Bronchus fibroblast of lung (primary cell): ENCODE data around the gene SPEG. TPM values are rescaled to one million over a fixed set of nuclear protein-coding genes. Genes with fewer than 3 reads are reported as not detected.

Experiments
- total RNA-seq: library from RNA; depleted of rRNA; stranded (reverse); fragments of >200 nt; gene quantifications from 2 replicates; pipeline ENCODE4 v1.2.3, GENCODE V29; 2015

The SPEG gene
- 13.2 and 14.0 TPM in 2 replicates for total RNA-seq

GRCh38 chr2:219434718-219435525 is at the start of gene SPEG:
SPEG (plus strand) TSS chr2:219434843; CDS start chr2:219434978, 135 bp downstream.

DNA sequence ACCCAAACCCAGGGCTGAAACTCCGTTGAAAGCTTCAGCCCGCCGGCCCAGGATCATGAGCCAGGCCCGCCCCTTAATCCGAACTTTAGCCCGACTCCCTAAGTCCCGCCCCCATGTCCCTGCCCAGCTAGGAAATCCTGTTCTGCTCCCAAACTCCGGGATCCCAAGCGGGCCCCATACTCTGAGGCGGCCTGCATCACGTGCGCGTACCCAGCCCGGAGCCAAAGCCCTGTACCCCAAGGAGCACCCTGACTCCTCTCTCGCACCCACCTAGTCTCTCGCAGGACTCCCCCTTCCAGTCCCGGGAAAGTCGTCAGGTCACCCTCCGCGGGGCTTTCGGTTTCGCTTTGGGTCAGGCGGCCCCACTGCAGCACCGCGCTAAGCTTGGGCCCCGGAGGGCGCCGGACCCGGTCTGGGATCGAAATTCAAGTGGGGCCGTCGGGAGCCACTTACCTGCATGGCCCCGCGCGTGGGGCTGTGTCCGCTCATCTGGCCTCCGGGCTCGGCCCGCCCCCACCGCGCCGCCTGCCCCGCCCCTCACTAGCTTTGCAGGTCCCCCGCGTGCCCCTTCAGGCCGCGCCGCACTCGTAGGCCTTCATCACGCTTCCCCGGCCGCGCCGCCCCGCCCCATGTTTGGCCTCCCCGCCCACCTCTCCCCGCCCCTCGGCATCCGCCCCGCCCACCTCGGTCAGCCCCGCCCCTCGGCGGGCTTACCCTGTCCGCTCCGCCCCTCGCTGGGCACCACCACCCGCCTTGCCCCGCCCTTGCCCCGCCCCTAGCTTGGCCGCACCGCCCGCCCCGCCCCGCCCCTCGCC is 47.1 kb upstream of the SPEG start, which contains the start of gene DNPEP:
Gene DNPEP (minus strand): TSS at position 607 of the 815 bp plus-strand sequence. CDS start 118 bp downstream, at position 489.

DNA sequence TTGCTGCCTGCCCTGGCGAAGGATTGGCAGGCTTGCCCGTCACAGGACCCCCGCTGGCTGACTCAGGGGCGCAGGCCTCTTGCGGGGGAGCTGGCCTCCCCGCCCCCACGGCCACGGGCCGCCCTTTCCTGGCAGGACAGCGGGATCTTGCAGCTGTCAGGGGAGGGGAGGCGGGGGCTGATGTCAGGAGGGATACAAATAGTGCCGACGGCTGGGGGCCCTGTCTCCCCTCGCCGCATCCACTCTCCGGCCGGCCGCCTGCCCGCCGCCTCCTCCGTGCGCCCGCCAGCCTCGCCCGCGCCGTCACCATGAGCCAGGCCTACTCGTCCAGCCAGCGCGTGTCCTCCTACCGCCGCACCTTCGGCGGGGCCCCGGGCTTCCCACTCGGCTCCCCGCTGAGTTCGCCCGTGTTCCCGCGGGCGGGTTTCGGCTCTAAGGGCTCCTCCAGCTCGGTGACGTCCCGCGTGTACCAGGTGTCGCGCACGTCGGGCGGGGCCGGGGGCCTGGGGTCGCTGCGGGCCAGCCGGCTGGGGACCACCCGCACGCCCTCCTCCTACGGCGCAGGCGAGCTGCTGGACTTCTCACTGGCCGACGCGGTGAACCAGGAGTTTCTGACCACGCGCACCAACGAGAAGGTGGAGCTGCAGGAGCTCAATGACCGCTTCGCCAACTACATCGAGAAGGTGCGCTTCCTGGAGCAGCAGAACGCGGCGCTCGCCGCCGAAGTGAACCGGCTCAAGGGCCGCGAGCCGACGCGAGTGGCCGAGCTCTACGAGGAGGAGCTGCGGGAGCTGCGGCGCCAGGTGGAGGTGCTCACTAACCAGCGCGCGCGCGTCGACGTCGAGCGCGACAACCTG is 16.3 kb upstream of the SPEG start, which contains the start of gene DES:
Gene DES (plus strand): TSS at position 223 of the 857 bp plus-strand sequence. CDS start 86 bp downstream, at position 309.

GRCh38 chr2:219498280-219499057 is 63.8 kb downstream of the SPEG start, which contains the start of gene GMPPA:
GMPPA (plus strand) TSS chr2:219498891; CDS start chr2:219499976, 1,085 bp downstream.

GRCh38 chr2:219514196-219514761 is 79.6 kb downstream of the SPEG start, which contains the start of gene ASIC4:
ASIC4 (plus strand) TSS chr2:219514482; CDS start chr2:219514725, 243 bp downstream.

DNA sequence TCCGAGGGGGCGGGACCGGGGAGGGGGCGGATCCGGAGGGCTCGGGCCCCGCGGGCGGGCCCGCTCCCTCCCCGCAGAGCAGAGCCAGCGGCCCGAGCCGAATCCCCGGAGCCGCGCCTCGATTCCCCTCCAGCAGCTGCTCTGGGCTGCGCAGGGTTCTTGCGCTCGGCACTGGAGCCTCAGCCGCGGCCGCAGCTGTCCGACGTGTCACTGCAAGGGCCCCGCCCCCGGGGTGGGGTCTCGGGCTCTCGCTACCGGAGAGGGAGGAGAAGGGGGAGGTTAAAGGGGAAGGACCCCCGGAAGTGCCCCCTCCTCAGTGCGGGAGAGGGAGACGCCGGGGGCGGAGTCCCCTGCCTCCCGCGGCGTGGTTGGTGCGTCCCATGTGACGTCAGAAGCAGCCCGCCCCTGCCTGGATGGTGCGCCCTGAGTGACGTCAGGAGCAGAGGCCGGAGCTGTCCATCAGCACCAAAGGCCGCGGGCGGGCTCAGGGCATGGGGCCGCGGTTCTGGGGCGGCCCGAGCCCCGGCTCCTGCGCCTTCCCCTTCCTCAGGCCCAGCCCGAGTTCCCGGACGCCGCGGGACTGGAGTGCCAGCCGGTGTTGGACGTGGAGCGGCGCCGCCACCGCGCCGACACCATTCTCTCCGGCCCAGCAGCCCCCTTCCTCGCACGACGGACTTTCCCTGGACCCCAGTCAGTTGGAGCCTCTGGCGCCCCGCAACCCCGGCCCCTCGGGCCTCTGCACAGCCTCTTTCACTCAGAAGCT is 109.1 kb downstream of the SPEG start, which contains the start of the genes CHPF and TMEM198:
Gene CHPF (minus strand): TSS at position 214 of the 763 bp plus-strand sequence. CDS start 271 bp downstream, outside the sequence.
Gene TMEM198 (plus strand): TSS at position 433 of the 763 bp plus-strand sequence. CDS start 700 bp downstream, outside the sequence.

Other genes starting within 250 kb of the SPEG start
- 28.2 and 31.9 TPM in 2 replicates for gene ZFAND2B, start 228.1 kb upstream of the SPEG start, total RNA-seq
- 12.4 and 15.5 TPM in 2 replicates for gene ABCB6, start 215.9 kb upstream of the SPEG start, total RNA-seq
- gene ATG9A, start 205.2 kb upstream of the SPEG start, total RNA-seq = 50.8 and 53.8 TPM in 2 replicates
- 18.7 and 21.7 TPM in 2 replicates for gene ANKZF1, start 205.0 kb upstream of the SPEG start, total RNA-seq
- 11.4 and 12.9 TPM in 2 replicates for gene GLB1L, start 189.4 kb upstream of the SPEG start, total RNA-seq
- gene STK16, start 189.4 kb upstream of the SPEG start, total RNA-seq = 15.9 and 18.8 TPM in 2 replicates
- gene TUBA4B, start 181.6 kb upstream of the SPEG start, total RNA-seq = not detected in 2 replicates
- 20.2 and 24.7 TPM in 2 replicates for gene TUBA4A, start 180.9 kb upstream of the SPEG start, total RNA-seq
- 19.8 and 23.7 TPM in 2 replicates for gene DNAJB2, start 155.5 kb upstream of the SPEG start, total RNA-seq
- 7.9 and 9.8 TPM in 2 replicates for gene PTPRN, start 125.4 kb upstream of the SPEG start, total RNA-seq
- gene RESP18, start 102.1 kb upstream of the SPEG start, total RNA-seq = not detected in 2 replicates
- 42.2 and 45.6 TPM in 2 replicates for gene DNPEP, start 46.9 kb upstream of the SPEG start, total RNA-seq
- gene DES, start 16.5 kb upstream of the SPEG start, total RNA-seq = 3.0 and 5.0 TPM in 2 replicates
- gene GMPPA, start 64.0 kb downstream of the SPEG start, total RNA-seq = 57.2 and 64.1 TPM in 2 replicates
- gene ASIC4, start 79.6 kb downstream of the SPEG start, total RNA-seq = 0.34 TPM in 1 of 2 replicates, not detected in the other
- gene CHPF, start 109.0 kb downstream of the SPEG start, total RNA-seq = 94.3 and 95.3 TPM in 2 replicates
- gene TMEM198, start 109.2 kb downstream of the SPEG start, total RNA-seq = 0.74 and 1.2 TPM in 2 replicates
- gene OBSL1, start 136.7 kb downstream of the SPEG start, total RNA-seq = 32.0 and 32.1 TPM in 2 replicates
- gene INHA, start 137.5 kb downstream of the SPEG start, total RNA-seq = not detected in 2 replicates
- gene STK11IP, start 163.0 kb downstream of the SPEG start, total RNA-seq = 9.7 and 10.4 TPM in 2 replicates
- 1.3 and 1.8 TPM in 2 replicates for gene SLC4A3, start 192.8 kb downstream of the SPEG start, total RNA-seq